Measurements from ENCODE around the gene STAC. TPM values are rescaled to one million over a fixed set of nuclear protein-coding genes. Genes with fewer than 3 reads are reported as not detected.

STAC gene
- total and polyA plus RNA-seq, 9 of the 15 experiments (the other 6 are each of a cell fraction or from before 2014, with no cell fraction given), result 0.11 TPM; not detected in 8

GRCh38 chr3:36489679-36490425 is 109.5 kb downstream of the STAC start (continued):
- TF ChIP-seq GTF3C2 (IDR thresholded peaks at IDR 0.05; ENCODE audit: borderline replicate concordance, extremely low read depth, insufficient read length) (no peak), CBFA2T3 (IDR thresholded peaks at IDR 0.05) (no peak), TCF7L2 (IDR thresholded peaks at IDR 0.05; ENCODE audit: low read depth, low read length) (no peak), ZNF232 (CRISPR knock-in tag; IDR thresholded peaks at IDR 0.05) (no peak), LARP7 (IDR thresholded peaks at IDR 0.05) (no peak)

GRCh38 chr3:36493051-36493450 is 112.7 kb downstream of the STAC start:
- Histone ChIP-seq H3K9me3 (replicated peaks; ENCODE audit: control insufficient read depth, insufficient read depth, low read depth, low read length) (no peaks in the 10 kb centered on the region), H3K4me1 (replicated peaks in 1 of 2; ENCODE audit: control insufficient read depth in 2 of 2, insufficient read depth in 2 of 2, low read length in 2 of 2) (no peaks in the 10 kb centered on the region), H3K27ac (ENCODE audit: extremely low read depth, low read depth, low read length) (no peak overlapping the region), H3K9me1 (ENCODE audit: control insufficient read depth, insufficient read depth, low read length) (no peaks in the 10 kb centered on the region), H2AFZ (ENCODE audit: low read depth, low read length) (no peak overlapping the region), H3K79me2 (ENCODE audit: control insufficient read depth, insufficient read depth, low read length) (no peaks in the 10 kb centered on the region), H3K4me2 (ENCODE audit: insufficient read depth, low read length) (no peak overlapping the region), H3K36me3 (ENCODE audit: control insufficient read depth, insufficient read depth, low read length) (no peaks in the 10 kb centered on the region), H4K20me1 (replicated peaks; ENCODE audit: control insufficient read depth, insufficient read depth, low read length) (no peaks in the 10 kb centered on the region), H3K27me3 (ENCODE audit: control insufficient read depth in 2 of 2, insufficient read depth in 2 of 2, low read length in 2 of 2) (no peaks in the 10 kb centered on the region), H3K9ac (ENCODE audit: insufficient read depth in 1 of 2, low read depth in 2 of 2, low read length in 2 of 2) (no peak overlapping the region), H3K4me3 (no peak overlapping the region)
- CTCF ChIA-PET (ENCODE audit: low intra/inter-chr PET ratio), result no interaction called here
- intact Hi-C loops (cut with micrococcal nuclease) (no loop called here), in situ Hi-C loops (cut with MboI) (no loop called here)
- no TSS peak for BruUV-seq (replicated peaks)
- ATAC-seq (no peak), DNase-seq (ENCODE audit: extremely low read depth in 1 of 4, low spot score in 3 of 4) (no peak), FAIRE-seq (no peak)
- POLR2A ChIA-PET, result interaction anchor here (1.6 kb wide), 1 partner anchor 8 kb away, joined by 7 read pairs; no protein-coding TSS in a partner anchor
- TF ChIP-seq STAT5B (CRISPR knock-in tag; IDR thresholded peaks at IDR 0.05), result no peak
- TF ChIP-seq DMBX1 (CRISPR knock-in tag; IDR thresholded peaks at IDR 0.05; ENCODE audit: borderline replicate concordance), result no peak
- WGBS (ENCODE audit: insufficient coverage, low coverage, missing lambda C conversion rate), result 0% methylated on average over 4 of the region's 4 CpGs

All from K562 (cell line).